GM11168 (cell line): Measurements from ENCODE around the gene LYPD8.
"Not testable (repeated sequence)": the region's sequence is repeated elsewhere in the genome, so short reads cannot be mapped to it uniquely, and the experiment has no call there.

ENCODE experiments used
- in situ Hi-C: fragments of 300-500 bp; cut with MboI; formaldehyde crosslinking; loops from one replicate; pipeline ENCODE4 v1.12.0; 2022; ENCODE audit warnings: low sequenced_read_pairs; ENCODE audit not compliant: unreplicated experiment

LYPD8 gene

GRCh38 chr1:248755517-248755916 lies at the start of gene LYPD8:
TSS of gene LYPD8 (minus strand) at chr1:248755759. CDS start at chr1:248751081, 4,678 bp downstream.
- in situ Hi-C loops = no loop called here

GRCh38 chr1:248804771-248805681 lies 49.5 kb upstream of the LYPD8 start:
- in situ Hi-C loops = loop anchor here (5.0 kb wide), 1 partner anchor 103 kb away; the partner anchor contains the start of gene OR14I1

GRCh38 chr1:248803501-248803900 lies 47.9 kb upstream of the LYPD8 start:
- in situ Hi-C loops = not testable (repeated sequence)

- in situ Hi-C loops = no loop called here
Observed at GRCh38 chr1:248802454-248802853, 46.9 kb upstream of the LYPD8 start.

GRCh38 chr1:248800459-248800858 lies 44.9 kb upstream of the LYPD8 start:
- in situ Hi-C loops = no loop called here

- in situ Hi-C loops = no loop called here
Observed at GRCh38 chr1:248798791-248799190, 43.2 kb upstream of the LYPD8 start.

GRCh38 chr1:248794663-248795062 lies 39.1 kb upstream of the LYPD8 start:
- in situ Hi-C loops = not testable (repeated sequence)

- in situ Hi-C loops = no loop called here
Observed at GRCh38 chr1:248793592-248793991, 38.0 kb upstream of the LYPD8 start.

GRCh38 chr1:248792342-248792741 lies 36.8 kb upstream of the LYPD8 start:
- in situ Hi-C loops = no loop called here

GRCh38 chr1:248791010-248791409 lies 35.5 kb upstream of the LYPD8 start:
- in situ Hi-C loops = no loop called here

- in situ Hi-C loops = no loop called here
Observed at GRCh38 chr1:248790456-248790855, 34.9 kb upstream of the LYPD8 start.

GRCh38 chr1:248789337-248789736 lies 33.8 kb upstream of the LYPD8 start:
- in situ Hi-C loops = not testable (repeated sequence)

- in situ Hi-C loops = no loop called here
Observed at GRCh38 chr1:248788327-248788726, 32.8 kb upstream of the LYPD8 start.

- in situ Hi-C loops = no loop called here
Observed at GRCh38 chr1:248787430-248787829, 31.9 kb upstream of the LYPD8 start.

- in situ Hi-C loops = no loop called here
Observed at GRCh38 chr1:248786156-248786555, 30.6 kb upstream of the LYPD8 start.

- in situ Hi-C loops = no loop called here
Observed at GRCh38 chr1:248783367-248783766, 27.8 kb upstream of the LYPD8 start.

GRCh38 chr1:248782416-248783141 lies 27.0 kb upstream of the LYPD8 start:
- in situ Hi-C loops = no loop called here

GRCh38 chr1:248779350-248779749 lies 23.8 kb upstream of the LYPD8 start:
- in situ Hi-C loops = no loop called here

GRCh38 chr1:248778906-248779305 lies 23.3 kb upstream of the LYPD8 start:
- in situ Hi-C loops = no loop called here

- in situ Hi-C loops = no loop called here
Observed at GRCh38 chr1:248776991-248777390, 21.4 kb upstream of the LYPD8 start.

- in situ Hi-C loops = no loop called here
Observed at GRCh38 chr1:248775441-248775840, 19.9 kb upstream of the LYPD8 start.
